Right ventricle myocardium superior (tissue), 1 donor: ENCODE data around the gene TMEM132D. TPM values are rescaled to one million over a fixed set of nuclear protein-coding genes. Genes with fewer than 3 reads are reported as not detected.

ENCODE experiments used
- ATAC-seq: fragments of 200-7000 bp; cut with Tn5 transposase; one replicate; pipeline ENCODE4 v1.9.1; 2020; ENCODE audit warnings: mild to moderate bottlenecking; ENCODE audit not compliant: poor library complexity
- DNase-seq: peaks from one replicate; pipeline ENCODE4 v3.0.0-alpha.2; 2020
- intact Hi-C: fragments of 100-400 bp; cut with DNase I; formaldehyde crosslinking; loops from one replicate; pipeline ENCODE4 v1.11.2; 2022
- total RNA-seq: library from RNA; stranded (reverse); fragmentation: NEBNext Ultra II Directional; extraction: Animal tissue kit (Norgen Biotek cat#: 25700); gene quantifications from one replicate; pipeline ENCODE4 v1.2.1, GENCODE V29; 2021
- donor health status: DM: no; HTN: yes; CAD: no; lungs with severe emphysema.

The TMEM132D gene
- total RNA-seq, 1 donor from 2014 or later = not detected

DNA sequence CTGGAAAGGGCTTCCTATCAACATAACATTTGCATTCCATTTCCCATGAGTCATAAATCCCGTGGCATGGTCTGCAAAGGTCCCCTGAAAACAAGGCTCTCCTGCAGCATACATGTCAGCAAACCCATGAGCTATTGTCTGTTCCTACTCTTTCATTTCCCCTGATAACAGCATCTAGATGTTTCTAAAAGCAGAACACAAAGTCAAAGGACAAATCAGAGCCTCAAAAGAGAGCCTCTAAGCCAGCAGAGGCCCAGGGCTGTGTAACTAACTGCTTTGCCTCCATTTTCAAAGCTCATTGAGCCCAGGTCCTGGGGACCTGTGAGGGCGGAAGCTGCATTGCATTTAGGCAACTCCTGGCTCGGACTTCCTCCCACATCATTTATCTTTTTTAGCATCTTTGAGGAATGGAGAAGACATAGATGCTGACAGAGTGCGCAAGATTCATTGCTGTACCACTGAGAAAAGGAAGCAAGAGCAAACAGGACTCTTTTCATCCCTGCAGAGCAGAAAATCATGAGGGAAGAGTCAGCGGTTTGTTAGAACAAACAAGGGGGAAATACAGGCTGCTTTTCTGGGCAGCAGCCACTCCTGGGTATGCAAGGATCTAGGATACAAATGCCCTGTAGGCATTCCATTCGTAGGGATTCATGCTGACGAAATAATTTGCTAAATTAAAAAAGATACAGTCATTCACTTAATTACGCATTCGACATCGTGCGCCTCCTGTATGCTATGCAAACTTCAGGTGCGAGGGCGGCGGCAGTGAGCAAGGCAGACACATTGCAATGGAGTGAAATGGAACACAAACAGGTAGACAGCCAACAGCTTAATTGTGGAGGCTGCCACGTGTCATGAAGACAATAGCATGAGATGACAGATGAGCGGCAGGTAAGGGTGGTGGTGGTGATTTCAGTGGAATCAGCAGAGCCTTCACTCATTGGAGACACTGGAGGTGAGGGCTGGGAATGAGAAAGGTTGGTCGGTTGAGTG lies 131.0 kb downstream of the TMEM132D start:
- intact Hi-C loops = no loop called here
- ATAC-seq (no peak), DNase-seq (no peak)

DNA sequence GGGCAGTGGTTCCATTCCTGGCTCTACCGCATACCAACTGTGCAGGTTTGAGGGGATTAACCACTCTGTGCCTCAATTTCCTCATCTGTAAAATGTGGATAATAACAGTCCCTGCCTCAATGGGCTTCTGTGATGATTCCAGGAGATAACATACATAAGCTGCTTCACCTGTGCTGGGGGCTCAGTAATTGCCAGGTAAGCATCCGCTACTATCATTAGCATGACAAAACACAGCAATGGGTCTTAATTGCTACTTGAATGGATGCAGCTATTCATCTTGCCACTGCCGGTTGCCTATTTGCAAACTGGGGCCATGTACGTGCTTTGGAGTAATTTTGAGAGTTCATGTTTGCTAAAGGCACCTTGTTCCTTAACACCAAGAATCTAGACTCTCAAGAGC lies 132.6 kb downstream of the TMEM132D start:
- DNase-seq (no peak), ATAC-seq (no peak)
- intact Hi-C loops = no loop called here

DNA sequence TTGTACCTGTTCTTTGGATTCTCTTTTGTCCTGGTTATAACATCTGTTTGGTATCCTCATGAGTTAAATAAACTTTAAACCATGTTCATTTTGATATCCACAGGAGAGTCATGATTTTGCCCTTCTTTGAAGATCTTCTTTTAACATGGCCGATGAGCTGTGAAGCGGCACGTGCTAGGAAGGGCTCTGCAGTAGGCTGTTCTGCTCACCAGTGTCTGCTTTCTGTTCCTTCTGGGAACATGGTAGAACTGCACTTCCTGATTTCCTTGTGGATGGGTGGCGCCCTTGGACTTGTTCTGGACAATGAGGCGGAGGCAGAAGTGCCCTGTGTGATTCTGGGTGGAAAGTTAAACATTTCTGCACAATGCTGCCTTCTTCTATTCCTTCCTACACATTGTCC lies 138.1 kb downstream of the TMEM132D start:
- ATAC-seq (no peak), DNase-seq (no peak)
- intact Hi-C loops = no loop called here

DNA sequence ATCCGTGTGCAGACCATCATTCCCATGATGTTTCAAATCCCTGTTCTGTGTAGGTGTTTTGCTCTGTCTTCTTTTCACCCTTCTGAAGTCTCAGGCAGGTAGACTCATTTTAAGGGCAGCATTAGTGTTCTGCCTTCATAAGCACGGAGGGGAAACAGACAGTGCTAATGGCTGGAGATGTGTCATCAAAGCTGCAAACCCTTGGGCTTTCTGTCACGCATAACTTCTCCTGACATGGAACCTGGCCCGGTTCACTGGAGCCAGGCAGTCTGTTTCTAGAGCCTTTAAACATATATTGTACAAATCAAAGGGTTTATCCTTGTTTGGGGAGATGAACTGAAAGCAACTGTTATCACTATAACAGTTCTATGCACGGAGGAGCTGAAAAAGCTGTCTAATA lies 141.4 kb downstream of the TMEM132D start:
- intact Hi-C loops = no loop called here
- DNase-seq = no peak
- no peak for ATAC-seq

DNA sequence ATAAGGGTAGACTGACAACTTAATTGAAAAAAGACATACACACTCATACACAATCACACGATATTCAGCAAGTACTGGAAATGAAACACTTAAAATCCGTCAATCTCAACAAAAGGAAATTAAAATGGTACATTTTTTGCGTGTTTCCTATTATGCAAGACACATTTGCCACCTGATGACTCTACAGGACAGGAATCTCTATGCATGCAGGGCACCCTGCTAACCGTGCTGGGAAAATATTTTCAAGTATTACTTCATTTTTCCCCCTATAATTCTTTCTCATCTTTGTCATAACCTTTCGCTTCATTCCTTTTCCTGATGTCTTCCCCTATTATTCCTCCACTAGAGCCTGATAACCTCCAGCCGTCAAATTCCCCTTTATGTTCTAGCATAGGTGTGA lies 150.2 kb downstream of the TMEM132D start:
- no peak for ATAC-seq
- intact Hi-C loops = no loop called here
- DNase-seq = no peak

DNA sequence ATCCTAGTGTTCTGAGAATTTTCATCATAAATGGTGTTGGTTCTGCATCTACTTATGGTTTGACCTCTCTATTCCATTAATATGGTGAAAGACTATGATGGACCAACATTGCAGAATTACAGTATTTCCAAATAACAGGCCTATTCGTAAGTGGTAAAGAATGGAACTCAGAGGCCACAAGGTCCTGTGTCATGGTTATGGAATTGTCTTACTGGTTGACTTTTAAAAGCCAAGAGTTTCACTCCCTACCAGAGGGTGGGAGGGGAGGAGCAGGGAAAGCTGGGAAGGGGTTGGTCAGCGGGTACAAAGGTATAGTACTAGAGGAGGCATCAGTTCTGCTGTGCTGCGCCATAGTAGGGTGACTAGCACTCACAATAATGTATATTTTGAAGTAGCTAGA lies 153.4 kb downstream of the TMEM132D start:
- intact Hi-C loops = no loop called here
- no peak for DNase-seq
- no peak for ATAC-seq

DNA sequence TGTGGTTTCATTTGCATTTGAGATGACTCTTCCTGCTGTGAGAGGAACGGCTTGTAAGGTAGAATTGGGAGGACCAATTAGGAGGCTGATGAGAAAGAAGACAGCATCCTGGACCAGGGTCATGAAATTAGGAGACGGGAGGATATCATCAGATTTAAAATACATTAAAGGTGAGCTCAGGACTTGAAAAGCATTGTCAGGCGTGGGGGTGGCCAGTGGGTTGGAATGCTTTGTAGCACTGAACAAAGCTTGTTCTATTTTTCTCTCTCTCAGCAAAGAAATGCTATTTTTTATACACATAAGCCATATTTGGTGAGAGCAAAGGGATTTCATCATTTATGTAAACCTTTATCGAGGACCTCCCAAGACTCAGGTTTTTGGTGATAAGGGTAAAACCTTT lies 157.5 kb downstream of the TMEM132D start:
- intact Hi-C loops = no loop called here
- ATAC-seq (no peak), DNase-seq (no peak)

DNA sequence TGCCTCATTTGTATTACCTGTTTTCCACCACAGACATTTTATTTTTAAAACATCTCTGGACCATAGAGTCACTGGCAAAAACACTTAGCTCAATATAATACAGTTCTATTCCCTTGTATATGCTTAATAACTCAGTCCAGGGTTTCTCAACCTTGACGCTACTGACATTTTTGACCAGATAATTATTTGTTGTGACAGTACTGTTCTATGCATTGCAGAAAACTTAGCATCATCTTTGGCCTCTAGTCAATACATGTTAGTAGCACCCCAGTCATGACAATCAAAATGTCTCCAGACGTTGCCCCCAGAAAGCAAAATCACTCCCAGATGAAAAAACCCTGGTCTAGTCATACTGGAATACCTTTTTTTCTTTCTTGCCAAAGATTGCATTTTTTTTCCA lies 174.7 kb downstream of the TMEM132D start:
- no peak for ATAC-seq
- no peak for DNase-seq
- intact Hi-C loops = no loop called here

DNA sequence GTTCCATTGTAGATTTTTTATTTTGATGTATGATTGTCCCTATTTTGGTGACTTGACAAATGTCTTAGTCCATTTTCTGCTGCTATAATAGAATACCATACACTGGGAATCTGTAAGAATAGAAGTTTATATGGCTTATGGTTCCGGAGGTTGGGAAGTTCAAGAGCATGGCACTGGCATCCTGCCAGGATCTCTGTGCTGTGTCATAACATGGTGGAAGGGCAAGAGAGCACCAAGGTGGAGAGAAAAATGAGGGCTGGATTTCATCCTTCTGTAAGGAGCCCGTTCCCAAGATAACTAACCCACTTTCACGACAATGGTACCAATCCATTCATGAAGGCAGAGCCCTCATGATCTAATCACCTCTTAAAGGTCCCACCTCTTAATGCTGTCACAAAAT lies 176.7 kb downstream of the TMEM132D start:
- ATAC-seq = no peak
- intact Hi-C loops = no loop called here
- DNase-seq = no peak

DNA sequence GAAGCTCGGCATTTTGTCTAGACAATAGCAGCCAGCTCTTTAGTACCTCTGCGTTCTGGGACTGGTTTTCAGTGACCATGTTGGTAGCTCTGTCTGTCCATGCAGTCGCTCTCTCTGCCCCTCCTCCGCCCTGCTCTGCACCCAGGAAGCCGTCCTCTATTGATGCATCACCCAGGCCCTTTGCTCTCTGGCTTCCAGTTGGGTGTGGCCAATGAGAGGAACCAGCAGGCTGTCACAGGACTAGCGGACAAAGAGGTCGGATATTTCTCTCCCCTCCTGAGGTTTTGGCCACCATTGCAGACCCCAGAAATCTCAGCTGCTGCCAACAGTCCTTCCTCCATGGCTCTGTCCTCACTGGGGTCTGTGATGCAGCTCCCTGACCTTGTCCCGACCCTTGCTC lies 180.6 kb downstream of the TMEM132D start:
- DNase-seq (no peak), ATAC-seq (no peak)
- intact Hi-C loops = no loop called here

DNA sequence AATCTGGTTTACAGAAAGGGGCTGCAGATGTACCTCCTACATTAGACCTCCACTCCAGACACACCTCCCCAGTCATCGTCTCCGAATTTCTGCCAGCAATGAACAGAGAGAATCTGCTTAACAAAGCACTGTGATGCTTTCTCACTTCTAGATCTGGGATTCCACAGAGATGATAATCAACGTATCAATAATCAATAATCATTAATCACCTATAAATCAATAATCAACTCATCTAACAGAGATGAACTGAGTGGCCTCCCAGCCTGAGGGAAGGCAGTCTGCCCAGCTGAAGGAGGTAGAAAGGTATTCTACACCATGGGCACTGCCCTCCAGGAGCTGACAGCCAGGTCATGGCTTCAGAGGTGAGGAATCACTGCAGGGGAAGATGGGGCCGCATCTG lies 183.2 kb downstream of the TMEM132D start:
- ATAC-seq (no peak), DNase-seq (no peak)
- intact Hi-C loops = no loop called here

DNA sequence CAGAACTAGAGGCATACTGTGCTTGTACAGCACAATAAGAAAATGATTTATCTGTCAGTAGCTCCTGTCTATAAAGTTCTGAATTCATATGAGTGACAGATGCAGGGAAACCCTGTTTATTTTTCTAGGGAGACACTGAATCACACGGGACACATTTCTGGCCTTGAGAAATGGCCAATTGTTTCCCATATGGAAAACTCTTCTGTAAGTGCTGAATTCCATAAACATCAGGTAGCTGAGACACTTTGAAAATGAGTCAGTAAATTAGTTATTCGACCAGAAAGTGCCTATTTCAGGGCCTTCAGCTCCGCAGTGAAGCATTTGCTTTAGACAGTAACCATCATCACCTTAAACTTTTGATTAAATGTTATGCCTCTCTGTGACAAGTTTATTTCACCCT lies 184.4 kb downstream of the TMEM132D start:
- DNase-seq (no peak), ATAC-seq (no peak)
- intact Hi-C loops = no loop called here

DNA sequence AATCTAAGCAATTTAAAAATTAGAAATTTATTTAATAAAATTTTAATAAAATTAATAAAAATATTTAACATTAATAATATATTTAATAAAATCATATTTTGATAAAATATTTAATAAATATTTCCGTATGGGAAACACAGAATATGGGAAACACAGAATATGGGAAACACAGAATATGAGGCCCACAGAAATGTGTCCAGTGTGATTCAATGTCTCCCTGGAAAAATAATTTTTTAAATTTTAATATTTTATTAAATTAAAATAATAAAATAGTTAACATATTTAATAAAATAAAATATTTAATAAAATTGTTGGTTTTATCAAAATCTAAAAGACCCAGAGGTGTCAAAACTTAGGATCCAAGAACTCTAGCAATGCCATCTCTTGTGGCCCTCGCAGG lies 186.4 kb downstream of the TMEM132D start:
- no peak for ATAC-seq
- no peak for DNase-seq
- intact Hi-C loops = no loop called here

DNA sequence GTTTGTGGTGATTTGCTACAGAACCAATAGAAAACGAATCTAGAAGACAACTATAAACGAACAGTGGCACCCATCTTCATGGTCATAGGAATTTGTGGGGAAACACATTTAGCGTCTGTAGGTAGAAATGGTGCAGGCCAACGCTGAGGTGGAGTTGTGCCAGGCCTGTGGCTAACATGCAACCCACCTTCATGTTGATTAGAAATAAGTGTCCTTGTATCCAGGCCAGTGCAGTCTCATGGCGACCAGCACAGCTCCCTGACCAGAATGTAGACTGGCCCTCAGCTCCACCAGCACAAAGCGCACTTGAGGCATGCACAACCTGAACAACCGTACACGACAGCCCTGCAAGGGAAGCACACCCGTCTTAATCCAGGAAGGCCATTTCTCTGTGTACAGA lies 187.0 kb downstream of the TMEM132D start:
- ATAC-seq (no peak), DNase-seq (no peak)
- intact Hi-C loops = no loop called here

DNA sequence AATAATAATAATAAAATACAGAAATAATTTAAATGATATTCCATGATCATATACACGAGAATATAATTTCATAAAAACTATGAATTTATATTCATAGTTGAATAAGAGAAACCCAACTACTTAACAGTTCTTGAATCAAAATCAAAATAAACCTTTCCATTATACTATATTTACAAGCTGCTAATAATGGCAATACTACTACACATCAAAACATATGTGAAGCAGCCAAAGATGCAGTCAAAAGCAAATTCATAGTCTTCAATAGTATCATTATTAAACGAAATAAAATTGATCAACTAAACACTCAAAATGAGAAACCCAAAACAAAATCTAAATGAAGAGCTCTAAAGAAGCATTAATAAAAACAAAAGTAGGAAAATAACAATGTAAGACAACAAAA lies 197.1 kb downstream of the TMEM132D start:
- DNase-seq (no peak), ATAC-seq (no peak)
- intact Hi-C loops = no loop called here

DNA sequence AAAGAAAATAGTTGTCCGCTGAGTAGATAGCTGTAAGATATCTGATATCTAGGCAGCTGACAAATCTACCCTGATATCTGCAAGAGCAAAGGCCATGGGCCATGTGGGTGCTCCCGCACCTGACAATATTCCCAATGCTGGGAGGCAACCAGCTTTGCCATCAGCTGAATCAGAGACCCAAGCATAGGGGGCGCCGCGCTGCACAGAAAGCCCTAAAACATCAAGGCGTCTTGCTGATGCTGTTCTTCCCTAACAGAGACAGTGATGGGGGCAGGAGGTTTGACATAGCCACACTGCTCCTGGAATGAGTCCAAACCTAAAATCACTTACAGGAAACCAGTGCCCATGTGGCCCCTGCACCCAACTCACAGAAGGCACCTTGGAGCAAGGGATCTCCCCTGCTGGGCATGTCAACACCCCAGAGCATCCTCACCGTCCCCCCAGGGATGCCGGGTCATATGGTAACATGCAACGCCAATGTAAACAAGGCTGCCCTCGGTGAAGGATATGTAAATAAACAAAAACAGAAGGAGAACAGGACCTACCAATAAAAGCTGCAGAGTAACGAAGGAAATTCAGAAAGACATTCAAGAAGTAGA lies 199.5 kb downstream of the TMEM132D start:
- ATAC-seq (no peak), DNase-seq (no peak)
- intact Hi-C loops = no loop called here

DNA sequence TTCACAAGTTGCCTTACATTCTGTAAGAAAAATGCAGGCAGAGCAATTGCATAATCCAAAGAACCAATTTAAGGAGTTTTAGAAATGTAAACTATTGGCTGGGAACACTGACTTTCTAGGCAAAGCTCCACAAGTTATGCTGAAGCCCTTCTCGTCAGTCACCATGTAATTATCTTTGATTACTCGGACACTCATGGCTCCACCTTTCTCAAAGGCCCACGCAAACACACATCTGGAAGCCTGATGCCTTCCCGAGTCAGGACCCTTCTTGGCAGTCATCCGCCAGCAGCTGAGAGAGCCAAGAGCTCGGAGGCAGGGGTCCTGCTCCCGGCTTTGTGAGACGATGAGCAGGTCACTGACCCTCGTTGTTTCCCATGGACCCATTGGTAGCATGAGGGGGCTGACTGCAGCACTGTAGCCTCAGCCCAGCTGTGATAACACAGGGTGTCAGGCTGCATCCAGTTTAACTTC lies 202.2 kb downstream of the TMEM132D start:
- ATAC-seq = no peak
- DNase-seq = no peak
- intact Hi-C loops = no loop called here

DNA sequence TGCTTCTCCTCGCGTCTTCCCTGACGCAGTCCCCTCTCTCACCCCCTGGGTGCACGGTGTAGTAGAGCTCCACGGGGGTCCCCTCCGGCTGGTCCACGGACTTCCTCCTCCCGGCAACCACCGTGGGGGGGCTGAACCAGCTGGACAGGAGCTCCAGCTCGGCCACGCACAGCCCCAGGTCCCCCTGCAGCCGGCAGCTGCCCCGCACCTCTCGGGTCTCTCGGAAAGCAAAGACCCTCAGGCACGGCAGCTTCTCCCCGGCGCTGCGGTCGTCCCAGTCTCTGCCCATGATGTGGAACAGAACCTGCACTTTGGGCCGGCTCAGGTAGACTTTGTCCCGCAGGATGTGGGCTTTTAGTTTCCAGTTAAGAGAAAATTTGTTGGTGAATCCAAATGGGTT lies 203.8 kb downstream of the TMEM132D start:
- no peak for DNase-seq
- intact Hi-C loops = no loop called here
- ATAC-seq = no peak

DNA sequence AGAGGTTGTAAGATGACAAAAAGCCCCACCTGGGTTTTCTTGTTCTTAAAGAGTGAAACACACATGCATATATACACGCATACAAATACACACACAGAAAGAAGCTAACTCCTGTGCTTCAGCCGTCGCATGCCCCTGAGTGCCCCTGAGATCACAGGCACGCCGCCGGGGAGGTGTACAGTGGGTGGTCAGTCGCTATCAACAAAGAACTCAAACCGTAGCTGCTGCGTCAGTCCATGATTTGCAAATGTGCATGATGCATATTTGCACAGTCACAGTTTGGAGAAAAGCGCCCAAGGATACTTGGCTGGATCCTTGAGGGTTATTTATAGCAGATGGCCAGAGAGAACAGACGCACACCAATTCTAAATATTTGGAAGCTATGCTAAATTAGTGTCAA lies 206.9 kb downstream of the TMEM132D start:
- DNase-seq (no peak), ATAC-seq (no peak)
- intact Hi-C loops = no loop called here

DNA sequence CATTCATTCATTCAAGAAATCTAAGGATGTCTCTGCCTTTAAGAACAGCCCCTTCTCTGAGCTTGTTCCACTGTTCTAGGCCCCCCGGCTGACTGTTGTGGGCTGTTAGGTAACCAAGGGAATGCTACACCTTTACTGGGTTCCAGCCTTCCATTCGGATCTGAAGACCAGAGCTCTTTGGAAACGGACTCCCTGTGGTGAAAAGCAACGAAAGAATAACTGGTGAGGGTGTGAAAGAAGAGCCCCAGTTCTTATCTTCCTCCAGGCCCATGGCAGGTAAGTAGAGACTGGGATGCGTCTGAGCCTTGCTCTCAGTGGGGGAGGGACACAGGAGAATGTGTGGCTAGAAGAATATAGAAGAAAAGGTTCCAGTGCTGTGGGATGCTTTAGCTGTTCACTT lies 207.4 kb downstream of the TMEM132D start:
- DNase-seq = no peak
- intact Hi-C loops = no loop called here
- no peak for ATAC-seq
